IMR-90 (cell line): ENCODE results near the gene SLC38A9. TPM values are rescaled to one million over a fixed set of nuclear protein-coding genes. Genes with fewer than 3 reads are reported as not detected.

Experiments used
- ATAC-seq: fragments of 200-7000 bp; cut with Tn5 transposase; 2 replicates; pipeline ENCODE4 v1.9.1; 2020; ENCODE audit warnings: low read depth, mild to moderate bottlenecking, moderate library complexity
- BruUV-seq: library from RNA; stranded (reverse); fragments of 400-500 nt; replicated peaks from 2 replicates; lab custom pipeline; 2021; lab: Mats Ljungman, UMichigan
- CTCF ChIA-PET: fragments of 300-600 bp; formaldehyde crosslinking; extraction: SDS; loops from one replicate; lab custom pipeline; 2021; ENCODE audit warnings: antibody characterized with exemption; lab: Yijun Ruan, JAX
- POLR2A ChIA-PET: fragments of 300-600 bp; sonication (Branson Sonifier 250); formaldehyde crosslinking; loops from one replicate; lab custom pipeline; 2022; ENCODE audit warnings: antibody characterized with exemption; ENCODE audit not compliant: unreplicated experiment; lab: Charles Lee
- DNase-seq: peaks from one replicate; pipeline ENCODE4 v3.0.0; 2013
- H2AFZ ChIP-seq: replicated peaks from 2 replicates; pipeline ENCODE3; 2013; ENCODE audit warnings: low read length, mild to moderate bottlenecking; ENCODE audit not compliant: poor library complexity
- H2AK5ac ChIP-seq: 2 replicates; pipeline ENCODE4 v1.6.1; 2013; ENCODE audit warnings: low read depth, low read length, inconsistent platforms
- H2AK9ac ChIP-seq: replicated peaks from 2 replicates; pipeline ENCODE3; 2013; ENCODE audit warnings: mild to moderate bottlenecking, low read depth, low read length, moderate library complexity; ENCODE audit not compliant: poor library complexity
- H2BK120ac ChIP-seq: 2 replicates; pipeline ENCODE4 v1.6.1; 2013; ENCODE audit warnings: low read depth, low read length, inconsistent platforms
- H2BK15ac ChIP-seq: 3 replicates; pipeline ENCODE4 v1.6.1; 2013; ENCODE audit warnings: low read depth, low read length, inconsistent platforms
- H2BK20ac ChIP-seq: 2 replicates; pipeline ENCODE4 v1.6.1; 2013; ENCODE audit warnings: low read depth, mild to moderate bottlenecking, inconsistent platforms, low read length, moderate library complexity
- H2BK5ac ChIP-seq: 2 replicates; pipeline ENCODE4 v1.6.1; 2013; ENCODE audit warnings: mild to moderate bottlenecking, low read depth, low read length, inconsistent platforms; ENCODE audit not compliant: poor library complexity, severe bottlenecking
- H3K14ac ChIP-seq: replicated peaks from 2 replicates; pipeline ENCODE4 v1.6.1; 2013; ENCODE audit warnings: low read depth, low read length, inconsistent platforms
- H3K18ac ChIP-seq: 2 replicates; pipeline ENCODE4 v1.6.1; 2013; ENCODE audit warnings: low read depth, low read length, control low read depth
- H3K23ac ChIP-seq: 2 replicates; pipeline ENCODE4 v1.6.1; 2013; ENCODE audit warnings: low read depth, low read length, inconsistent platforms
- H3K27ac ChIP-seq: 2 replicates; pipeline ENCODE4 v1.5.1; 2013; ENCODE audit warnings: mild to moderate bottlenecking, control low read depth, low read length; ENCODE audit not compliant: insufficient read depth
- H3K27me3 ChIP-seq: 2 replicates; pipeline ENCODE4 v1.6.1; 2013; ENCODE audit warnings: low read length; ENCODE audit not compliant: control insufficient read depth, insufficient read depth
- H3K36me3 ChIP-seq: 2 replicates; pipeline ENCODE4 v1.6.1; 2013; ENCODE audit warnings: low read length, mixed read lengths; ENCODE audit not compliant: control insufficient read depth, insufficient read depth
- H3K4ac ChIP-seq: 2 replicates; pipeline ENCODE4 v1.6.1; 2013; ENCODE audit warnings: low read depth, low read length, inconsistent platforms
- H3K4me1 ChIP-seq: 2 replicates; pipeline ENCODE4 v1.6.1; 2013; ENCODE audit warnings: low read length, mixed read lengths; ENCODE audit not compliant: control insufficient read depth, insufficient read depth
- H3K4me2 ChIP-seq: 2 replicates; pipeline ENCODE4 v1.6.1; 2013; ENCODE audit warnings: low read depth, mild to moderate bottlenecking, control low read depth, low read length, moderate library complexity
- H3K4me3 ChIP-seq: 2 replicates; pipeline ENCODE4 v1.5.1; 2013; ENCODE audit warnings: low read depth, mild to moderate bottlenecking, control low read depth, low read length, moderate library complexity; ENCODE audit not compliant: insufficient read depth
- H3K56ac ChIP-seq: 2 replicates; pipeline ENCODE4 v1.6.1; 2013; ENCODE audit warnings: low read length, inconsistent platforms; ENCODE audit not compliant: insufficient read depth; ENCODE audit errors: extremely low read depth
- H3K79me1 ChIP-seq, 2 experiments: 2 replicates each; pipeline ENCODE4 v1.6.1; 2013; ENCODE audit warnings: low read length in 2 of 2, inconsistent platforms in 1 of 2, low read depth in 1 of 2
- H3K9ac ChIP-seq: 2 replicates; pipeline ENCODE4 v1.6.1; 2013; ENCODE audit warnings: low read depth, low read length, control low read depth
- H3K9me1 ChIP-seq: 2 replicates; pipeline ENCODE4 v1.6.1; 2013; ENCODE audit warnings: low read length, inconsistent platforms; ENCODE audit not compliant: insufficient read depth
- H3K9me3 ChIP-seq: 2 replicates; pipeline ENCODE4 v1.6.1; 2013; ENCODE audit warnings: low read length; ENCODE audit not compliant: control insufficient read depth, insufficient read depth
- H4K20me1 ChIP-seq: 2 replicates; pipeline ENCODE4 v1.6.1; 2013; ENCODE audit warnings: low read length, inconsistent platforms; ENCODE audit not compliant: insufficient read depth
- H4K5ac ChIP-seq: 2 replicates; pipeline ENCODE4 v1.6.1; 2013; ENCODE audit warnings: mild to moderate bottlenecking, low read depth, low read length, control low read depth
- H4K8ac ChIP-seq, 2 experiments: 2 replicates each; pipeline ENCODE4 v1.6.1; 2013; ENCODE audit warnings: low read depth in 2 of 2, low read length in 2 of 2, control low read depth in 1 of 2, inconsistent platforms in 1 of 2
- H4K91ac ChIP-seq: 2 replicates; pipeline ENCODE4 v1.6.1; 2013; ENCODE audit warnings: low read depth, low read length, inconsistent platforms; ENCODE audit not compliant: insufficient read depth
- ELK1 ChIP-seq: fragments of 150-350 bp; IDR thresholded peaks from 2 replicates; pipeline ENCODE4 v1.6.1; 2016; ENCODE audit warnings: low read depth, mild to moderate bottlenecking, low read length, moderate library complexity, borderline replicate concordance
- MAFK ChIP-seq: IDR thresholded peaks from 2 replicates; pipeline ENCODE4 v1.6.1; 2012; ENCODE audit warnings: low read depth, low read length, improper control_type of control experiment
- NFE2L2 ChIP-seq: fragments of 150-350 bp; IDR thresholded peaks from 2 replicates; pipeline ENCODE4 v1.6.1; 2016; ENCODE audit warnings: low read depth, mild to moderate bottlenecking, low read length
- POLR2A ChIP-seq: IDR thresholded peaks from 2 replicates; pipeline ENCODE4 v1.6.1; 2012; ENCODE audit warnings: mild to moderate bottlenecking, low read depth, low read length
- WGBS, 2 experiments: methylation state at CpG; one replicate each; pipeline versions ENCODE4 v1.1.5 to v1.1.7; 2013; ENCODE audit warnings: missing lambda C conversion rate in 2 of 2; ENCODE audit not compliant: insufficient read length in 1 of 2; ENCODE audit errors: extremely low coverage in 2 of 2; 5-methylcytosine and 5-hydroxymethylcytosine counted together
- dilution Hi-C: fragments of 300-500 bp; cut with HindIII; formaldehyde crosslinking; loops from one replicate; pipeline ENCODE4 v1.14.3; 2018; ENCODE audit warnings: low sequenced_read_pairs; ENCODE audit not compliant: unreplicated experiment
- in situ Hi-C: fragments of 300-500 bp; cut with MboI; formaldehyde crosslinking; loops from 3 replicates; pipeline ENCODE4 v1.14.3; 2019; ENCODE audit warnings: low sequenced_read_pairs, inconsistent platforms, mixed read lengths
- intact Hi-C: fragments of 100-400 bp; cut with micrococcal nuclease; formaldehyde crosslinking; loops from 2 replicates; pipeline ENCODE4 v1.10.0; 2022
- polyA plus RNA-seq, 3 experiments: library from polyadenylated mRNA; depleted of rRNA; stranded (reverse); fragments of >200 nt; gene quantifications; 2 replicates each; pipeline ENCODE4 v1.2.3, GENCODE V29; 2012; ENCODE audit warnings: low replicate concordance in 1 of 3
- total RNA-seq: library from RNA; depleted of rRNA; stranded (reverse); fragments of >200 nt; gene quantifications from 2 replicates; pipeline ENCODE4 v1.2.3, GENCODE V29; 2012

SLC38A9 gene
- total and polyA plus RNA-seq, 2 of the 4 experiments (the other 2 are of a cell fraction): 10.5 to 24.2 TPM

GRCh38 chr5:55577353-55578060 lies 134.6 kb downstream of the SLC38A9 start:
- ATAC-seq (no peak), DNase-seq (no peak)
- Histone ChIP-seq H4K20me1 (no peaks in the 10 kb centered on the region), H4K91ac (no peak overlapping the region), H3K4me1 (peaks cover 6% of the 10 kb centered on the region; the same call in 1 of the 2 replicates), H2BK20ac (peak overlapping the region; percentile 14; the same call in 1 of the 2 replicates), H3K9me1 (no peaks in the 10 kb centered on the region), H3K23ac (no peak overlapping the region), H4K8ac (no peak overlapping the region), H3K79me1 (no peaks in the 10 kb centered on the region), H3K56ac (no peak overlapping the region), H2BK15ac (no peak overlapping the region), H3K9ac (no peak overlapping the region), H3K4me2 (peak overlapping the region; percentile 17; the same call in 1 of the 2 replicates), H2AFZ (no peak overlapping the region), H3K27ac (no peak overlapping the region), H3K36me3 (no peaks in the 10 kb centered on the region), H3K4ac (no peak overlapping the region), H2AK9ac (no peak overlapping the region), H4K5ac (peak overlapping the region; percentile 43; the same call in 1 of the 2 replicates), H3K4me3 (no peak overlapping the region), H3K14ac (no peak overlapping the region), H2BK120ac (peak overlapping the region; percentile 4; the same call in 1 of the 2 replicates), H2AK5ac (no peak overlapping the region), H3K18ac (peak overlapping the region; percentile 76; the same call in 1 of the 2 replicates), H3K27me3 (no peaks in the 10 kb centered on the region; the same call in 1 of the 2 replicates), H3K9me3 (no peaks in the 10 kb centered on the region), H2BK5ac (no peak overlapping the region)
- ChIA-PET POLR2A (no interaction called here), CTCF (no interaction called here)
- intact Hi-C loops (no loop called here), in situ Hi-C loops (no loop called here), dilution Hi-C loops (no loop called here)
- WGBS, 2 experiments: 0% methylated on average over 1 of the region's 6 CpGs; no CpG with 5 or more reads in 1 of the 2 experiments
- no TSS peak for BruUV-seq
- TF ChIP-seq MAFK (no peak), NFE2L2 (no peak), POLR2A (no peak), ELK1 (no peak)
